Measurements from ENCODE around the gene LHX1. TPM values are rescaled to one million over a fixed set of nuclear protein-coding genes. Genes with fewer than 3 reads are reported as not detected.

Gene LHX1
- total and polyA plus RNA-seq, 11 donors: not detected

- peaks cover 3 to 17% (median 13%) of the 10 kb centered on the region in 9 donors for H3K27me3 ChIP-seq
- H3K4me1 ChIP-seq: peaks cover 0 to 28% (median 18%) of the 10 kb centered on the region in 12 donors
- no peak for ATAC-seq
- TF ChIP-seq POLR2A (IDR thresholded peaks at IDR 0.05): no peak
- TF ChIP-seq, protein P1, sequence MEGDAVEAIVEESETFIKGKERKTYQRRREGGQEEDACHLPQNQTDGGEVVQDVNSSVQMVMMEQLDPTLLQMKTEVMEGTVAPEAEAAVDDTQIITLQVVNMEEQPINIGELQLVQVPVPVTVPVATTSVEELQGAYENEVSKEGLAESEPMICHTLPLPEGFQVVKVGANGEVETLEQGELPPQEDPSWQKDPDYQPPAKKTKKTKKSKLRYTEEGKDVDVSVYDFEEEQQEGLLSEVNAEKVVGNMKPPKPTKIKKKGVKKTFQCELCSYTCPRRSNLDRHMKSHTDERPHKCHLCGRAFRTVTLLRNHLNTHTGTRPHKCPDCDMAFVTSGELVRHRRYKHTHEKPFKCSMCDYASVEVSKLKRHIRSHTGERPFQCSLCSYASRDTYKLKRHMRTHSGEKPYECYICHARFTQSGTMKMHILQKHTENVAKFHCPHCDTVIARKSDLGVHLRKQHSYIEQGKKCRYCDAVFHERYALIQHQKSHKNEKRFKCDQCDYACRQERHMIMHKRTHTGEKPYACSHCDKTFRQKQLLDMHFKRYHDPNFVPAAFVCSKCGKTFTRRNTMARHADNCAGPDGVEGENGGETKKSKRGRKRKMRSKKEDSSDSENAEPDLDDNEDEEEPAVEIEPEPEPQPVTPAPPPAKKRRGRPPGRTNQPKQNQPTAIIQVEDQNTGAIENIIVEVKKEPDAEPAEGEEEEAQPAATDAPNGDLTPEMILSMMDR (IDR thresholded peaks at IDR 0.05): no peak
- H3K9me3 ChIP-seq: no peaks in the 10 kb centered on the region
- WGBS, 4 donors: 96 to 97% (median 96%) methylated on average over 5 of the region's 5 CpGs
- no peak for DNase-seq
- H3K27ac ChIP-seq: no peak overlapping the region
- intact Hi-C loops (cut with DNase I): no loop called here
- H3K4me3 ChIP-seq: no peak overlapping the region
- peaks cover 0 to 59% (median 53%) of the 10 kb centered on the region in 9 donors for H3K36me3 ChIP-seq
Measured at GRCh38 chr17:36951084-36951789, 14.0 kb downstream of the LHX1 start.

DNA sequence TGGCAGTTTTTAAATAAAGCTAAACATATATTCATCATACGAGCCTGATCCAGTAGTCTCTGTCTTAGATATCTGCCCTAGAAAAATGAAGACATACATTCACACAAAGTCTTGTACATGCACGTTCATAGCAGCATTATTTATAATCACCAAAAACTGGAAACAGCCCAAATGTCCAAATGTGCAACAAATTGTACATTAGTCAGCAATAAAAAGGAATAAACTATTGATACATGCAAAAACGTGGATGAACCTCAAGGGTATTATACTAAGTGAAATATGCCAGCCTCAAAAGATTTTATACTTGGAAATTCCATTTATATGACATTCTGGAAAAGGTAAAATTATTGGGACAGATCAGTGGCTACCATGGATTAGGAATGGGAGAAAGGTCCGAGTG is 34.2 kb downstream of the LHX1 start:
- intact Hi-C loops (cut with DNase I): no loop called here
- ATAC-seq: no peak
- no peaks in the 10 kb centered on the region for H3K27me3 ChIP-seq
- peaks cover 0 to 7% (median 0%) of the 10 kb centered on the region in 12 donors for H3K4me1 ChIP-seq
- H3K4me3 ChIP-seq: no peak overlapping the region
- H3K9me3 ChIP-seq: no peaks in the 10 kb centered on the region
- WGBS, 4 donors: 86 to 89% (median 88%) methylated on average over 4 of the region's 4 CpGs
- no peak for DNase-seq
- peaks cover 0 to 33% (median 0%) of the 10 kb centered on the region in 9 donors for H3K36me3 ChIP-seq
- H3K27ac ChIP-seq: no peak overlapping the region
- TF ChIP-seq, protein P1 (IDR thresholded peaks at IDR 0.05): no peak
- no peak for TF ChIP-seq POLR2A (IDR thresholded peaks at IDR 0.05)

GRCh38 chr17:36972186-36972700 is 35.0 kb downstream of the LHX1 start:
- intact Hi-C loops (cut with DNase I): no loop called here
- no peak overlapping the region for H3K4me3 ChIP-seq
- H3K4me1 ChIP-seq: peaks cover 0 to 7% (median 0%) of the 10 kb centered on the region in 12 donors
- no peak overlapping the region for H3K27ac ChIP-seq
- no peaks in the 10 kb centered on the region for H3K9me3 ChIP-seq
- ATAC-seq: no peak
- peaks cover 0 to 33% (median 0%) of the 10 kb centered on the region in 9 donors for H3K36me3 ChIP-seq
- TF ChIP-seq POLR2A (IDR thresholded peaks at IDR 0.05): no peak
- TF ChIP-seq, protein P1 (IDR thresholded peaks at IDR 0.05): no peak
- no peaks in the 10 kb centered on the region for H3K27me3 ChIP-seq
- no peak for DNase-seq

GRCh38 chr17:36972905-36973304 is 35.6 kb downstream of the LHX1 start:
- 95 to 100% (median 99%) methylated on average over 1 of the region's 1 CpG for WGBS, 4 donors
- H3K9me3 ChIP-seq: no peaks in the 10 kb centered on the region
- ATAC-seq: no peak
- H3K4me1 ChIP-seq: peaks cover 0 to 7% (median 0%) of the 10 kb centered on the region in 12 donors
- no peak for TF ChIP-seq POLR2A (IDR thresholded peaks at IDR 0.05)
- DNase-seq: no peak
- no peak overlapping the region for H3K27ac ChIP-seq
- H3K36me3 ChIP-seq: peaks cover 0 to 27% (median 0%) of the 10 kb centered on the region in 9 donors
- H3K27me3 ChIP-seq: no peaks in the 10 kb centered on the region
- H3K4me3 ChIP-seq: no peak overlapping the region
- intact Hi-C loops (cut with DNase I): no loop called here
